ENCODE measurements around the gene SNORC. TPM values are rescaled to one million over a fixed set of nuclear protein-coding genes. Genes with fewer than 3 reads are reported as not detected.
"Not testable (repeated sequence)": the region's sequence is repeated elsewhere in the genome, so short reads cannot be mapped to it uniquely, and the experiment has no call there.

Gene SNORC
- total RNA-seq, 1 donor from 2014 or later = 2.8 TPM

GRCh38 chr2:232903989-232904388, 33.9 kb downstream of the SNORC start:
- TF ChIP-seq CTCF (IDR thresholded peaks at IDR 0.05; ENCODE audit: unreplicated experiment) = no peak
- H3K9me3 Mint-ChIP-seq (ENCODE audit: low read depth) = no peaks in the 10 kb centered on the region
- H3K27ac Mint-ChIP-seq = no peak overlapping the region
- H3K27me3 Mint-ChIP-seq = no peaks in the 10 kb centered on the region
- DNase-seq (ENCODE audit: low spot score, unreplicated experiment) = no peak
- H3K4me3 Mint-ChIP-seq (ENCODE audit: low read depth) = no peak overlapping the region
- peaks cover 3% of the 10 kb centered on the region for H3K4me1 Mint-ChIP-seq (ENCODE audit: low read depth)
- no peaks in the 10 kb centered on the region for H3K36me3 Mint-ChIP-seq (ENCODE audit: insufficient read depth)

GRCh38 chr2:232906867-232907717, 37.0 kb downstream of the SNORC start:
- not testable (repeated sequence) for H3K4me1 Mint-ChIP-seq (ENCODE audit: low read depth); H3K27me3 Mint-ChIP-seq; H3K4me3 Mint-ChIP-seq (ENCODE audit: low read depth); DNase-seq (ENCODE audit: low spot score, unreplicated experiment); H3K36me3 Mint-ChIP-seq (ENCODE audit: insufficient read depth)
- Mint-ChIP-seq H3K9me3 (ENCODE audit: low read depth) (peaks cover 20% of the 10 kb centered on the region), H3K27ac (peak overlapping the region; percentile 55)

- H3K4me1 Mint-ChIP-seq (ENCODE audit: low read depth); H3K4me3 Mint-ChIP-seq (ENCODE audit: low read depth); H3K27ac Mint-ChIP-seq; H3K36me3 Mint-ChIP-seq (ENCODE audit: insufficient read depth); DNase-seq (ENCODE audit: low spot score, unreplicated experiment); H3K27me3 Mint-ChIP-seq: not testable (repeated sequence)
- peaks cover 20% of the 10 kb centered on the region for H3K9me3 Mint-ChIP-seq (ENCODE audit: low read depth)
Observed at GRCh38 chr2:232907718-232908085, 37.6 kb downstream of the SNORC start.

- H3K4me3 Mint-ChIP-seq (ENCODE audit: low read depth) = no peak overlapping the region
Observed at GRCh38 chr2:232908695-232909094, 38.6 kb downstream of the SNORC start.

GRCh38 chr2:232910376-232910775, 40.3 kb downstream of the SNORC start:
- H3K4me1 Mint-ChIP-seq (ENCODE audit: low read depth) = peaks cover 3% of the 10 kb centered on the region
- peaks cover 23% of the 10 kb centered on the region for H3K9me3 Mint-ChIP-seq (ENCODE audit: low read depth)
- no peaks in the 10 kb centered on the region for H3K27me3 Mint-ChIP-seq
- peaks cover 4% of the 10 kb centered on the region for H3K36me3 Mint-ChIP-seq (ENCODE audit: insufficient read depth)
- no peak for TF ChIP-seq CTCF (IDR thresholded peaks at IDR 0.05; ENCODE audit: unreplicated experiment)
- DNase-seq (ENCODE audit: low spot score, unreplicated experiment) = no peak
- no peak overlapping the region for H3K27ac Mint-ChIP-seq
- H3K4me3 Mint-ChIP-seq (ENCODE audit: low read depth) = no peak overlapping the region

More at GRCh38 chr2:232908695-232909094, 38.6 kb downstream of the SNORC start:
- no peak overlapping the region for H3K27ac Mint-ChIP-seq
- DNase-seq (ENCODE audit: low spot score, unreplicated experiment) = no peak
- H3K9me3 Mint-ChIP-seq (ENCODE audit: low read depth) = peaks cover 23% of the 10 kb centered on the region
- H3K4me1 Mint-ChIP-seq (ENCODE audit: low read depth) = peaks cover 3% of the 10 kb centered on the region
- no peak for TF ChIP-seq CTCF (IDR thresholded peaks at IDR 0.05; ENCODE audit: unreplicated experiment)
- H3K36me3 Mint-ChIP-seq (ENCODE audit: insufficient read depth) = peaks cover 4% of the 10 kb centered on the region
- H3K27me3 Mint-ChIP-seq = no peaks in the 10 kb centered on the region

- no peak for TF ChIP-seq CTCF (IDR thresholded peaks at IDR 0.05; ENCODE audit: unreplicated experiment)
- Mint-ChIP-seq H3K4me3 (ENCODE audit: low read depth) (no peak overlapping the region), H3K4me1 (ENCODE audit: low read depth) (peaks cover 3% of the 10 kb centered on the region), H3K27me3 (no peaks in the 10 kb centered on the region), H3K27ac (no peak overlapping the region), H3K9me3 (ENCODE audit: low read depth) (peaks cover 23% of the 10 kb centered on the region), H3K36me3 (ENCODE audit: insufficient read depth) (peaks cover 4% of the 10 kb centered on the region)
- no peak for DNase-seq (ENCODE audit: low spot score, unreplicated experiment)
Observed at GRCh38 chr2:232911712-232912277, 41.7 kb downstream of the SNORC start.

Measured in progenitor cell of endocrine pancreas (in vitro differentiated cells).